DOHH2 (cell line): ENCODE measurements around the gene NEK10.

Source experiments
- EZH2phosphoT487 ChIP-seq: fragments of 200-600 bp; sonication (generic); IDR thresholded peaks from 2 replicates; pipeline ENCODE4 v1.6.1; 2017; ENCODE audit warnings: borderline replicate concordance, mild to moderate bottlenecking, antibody characterized with exemption, low read length, moderate library complexity, mixed read lengths
- TF ChIP-seq, protein P1 (sequence below): fragments of 200-600 bp; sonication (generic); IDR thresholded peaks from one replicate; pipeline ENCODE4 v1.5.1; 2014; ENCODE audit warnings: antibody characterized with exemption, mild to moderate bottlenecking, low read depth, low read length; ENCODE audit not compliant: poor library complexity, severe bottlenecking

DNA sequence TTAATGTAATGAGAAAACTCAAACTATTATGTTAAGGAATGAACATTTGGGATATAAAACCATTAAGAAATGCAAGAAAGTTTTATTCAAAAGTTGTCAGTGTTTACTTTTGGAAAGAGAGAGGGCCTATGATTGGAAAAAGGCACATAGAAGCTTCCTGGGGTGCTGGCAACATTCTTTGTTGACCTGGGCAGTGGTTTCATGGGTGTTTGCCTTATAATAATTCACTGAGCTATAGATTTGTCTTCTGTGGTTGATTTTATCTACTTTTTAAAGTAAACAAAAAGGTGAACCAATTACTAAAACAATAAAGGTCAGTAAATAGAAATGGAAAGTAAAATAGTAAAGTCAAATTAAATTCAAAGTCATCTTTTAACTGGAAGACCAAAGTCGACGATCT is 308.8 kb downstream of the NEK10 start:
- TF ChIP-seq, protein P1, sequence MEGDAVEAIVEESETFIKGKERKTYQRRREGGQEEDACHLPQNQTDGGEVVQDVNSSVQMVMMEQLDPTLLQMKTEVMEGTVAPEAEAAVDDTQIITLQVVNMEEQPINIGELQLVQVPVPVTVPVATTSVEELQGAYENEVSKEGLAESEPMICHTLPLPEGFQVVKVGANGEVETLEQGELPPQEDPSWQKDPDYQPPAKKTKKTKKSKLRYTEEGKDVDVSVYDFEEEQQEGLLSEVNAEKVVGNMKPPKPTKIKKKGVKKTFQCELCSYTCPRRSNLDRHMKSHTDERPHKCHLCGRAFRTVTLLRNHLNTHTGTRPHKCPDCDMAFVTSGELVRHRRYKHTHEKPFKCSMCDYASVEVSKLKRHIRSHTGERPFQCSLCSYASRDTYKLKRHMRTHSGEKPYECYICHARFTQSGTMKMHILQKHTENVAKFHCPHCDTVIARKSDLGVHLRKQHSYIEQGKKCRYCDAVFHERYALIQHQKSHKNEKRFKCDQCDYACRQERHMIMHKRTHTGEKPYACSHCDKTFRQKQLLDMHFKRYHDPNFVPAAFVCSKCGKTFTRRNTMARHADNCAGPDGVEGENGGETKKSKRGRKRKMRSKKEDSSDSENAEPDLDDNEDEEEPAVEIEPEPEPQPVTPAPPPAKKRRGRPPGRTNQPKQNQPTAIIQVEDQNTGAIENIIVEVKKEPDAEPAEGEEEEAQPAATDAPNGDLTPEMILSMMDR = no peak
- TF ChIP-seq EZH2phosphoT487 = no peak
